ENCODE results near the gene BTBD2. TPM values are rescaled to one million over a fixed set of nuclear protein-coding genes. Genes with fewer than 3 reads are reported as not detected.

The BTBD2 gene
- total and polyA plus RNA-seq, 4 donors, result 7.4 to 25.1 (median 20.2) TPM

- TF ChIP-seq ZBTB33 (IDR thresholded peaks at IDR 0.05) (no peak), CTCF (IDR thresholded peaks at IDR 0.05; ENCODE audit: low read depth, low read length, missing input control) (no peak), HNF4A (conservative IDR thresholded peaks at IDR 0.05) (no peak), EGR1 (IDR thresholded peaks at IDR 0.05; ENCODE audit: low read depth in 2 of 2) (no peak), YY1 (IDR thresholded peaks at IDR 0.05) (no peak), NR2F2 (IDR thresholded peaks at IDR 0.05) (no peak), JUND (IDR thresholded peaks at IDR 0.05) (no peak)
These were observed 70.5 kb downstream of the BTBD2 start (continued) for GRCh38 chr19:1944916-1945561.

GRCh38 chr19:1944088-1944915 is 71.2 kb downstream of the BTBD2 start:
- H3K27me3 ChIP-seq (ENCODE audit: control insufficient read depth in 4 of 4, insufficient read depth in 4 of 4, low read length in 3 of 4), result no peaks in the 10 kb centered on the region
- H3K9me3 ChIP-seq (ENCODE audit: control insufficient read depth in 4 of 4, low read length in 3 of 4), result no peaks in the 10 kb centered on the region
- TF ChIP-seq CTCF (IDR thresholded peaks at IDR 0.05; ENCODE audit: low read depth, low read length, missing input control), result no peak
- TF ChIP-seq FOXA2 (IDR thresholded peaks at IDR 0.05), result no peak
- no peak for TF ChIP-seq HNF4G (IDR thresholded peaks at IDR 0.05)
- no peak for TF ChIP-seq FOXA1 (IDR thresholded peaks at IDR 0.05)
- no peak for TF ChIP-seq TAF1 (conservative IDR thresholded peaks at IDR 0.05)
- no peak for TF ChIP-seq ATF3 (IDR thresholded peaks at IDR 0.05)
- no peak overlapping the region for H3K27ac ChIP-seq (ENCODE audit: low read depth in 1 of 2, low read length in 2 of 2)
- WGBS, result 86% methylated on average over 42 of the region's 42 CpGs
- H3K36me3 ChIP-seq (ENCODE audit: control insufficient read depth in 4 of 4, insufficient read depth in 3 of 4, low read depth in 1 of 4, low read length in 3 of 4), result peaks cover 0 to 2% (median 0%) of the 10 kb centered on the region in 4 donors
- DNase-seq (ENCODE audit: low spot score), result no peak
- no peak overlapping the region for H3K4me3 ChIP-seq (ENCODE audit: low read depth in 1 of 3, low read length in 3 of 3)
- peaks cover 6 to 25% (median 18%) of the 10 kb centered on the region in 4 donors for H3K4me1 ChIP-seq (ENCODE audit: control insufficient read depth in 4 of 4, insufficient read depth in 4 of 4, low read length in 3 of 4)
- H3K9ac ChIP-seq (ENCODE audit: low read depth in 1 of 2, low read length in 2 of 2), result no peak overlapping the region

GRCh38 chr19:1943661-1944087 is 71.8 kb downstream of the BTBD2 start:
- no peaks in the 10 kb centered on the region for H3K9me3 ChIP-seq (ENCODE audit: control insufficient read depth in 4 of 4, low read length in 3 of 4)
- peak overlapping the region in 1 of 2 donors; percentile 96 for H3K27ac ChIP-seq (ENCODE audit: low read depth in 1 of 2, low read length in 2 of 2)
- TF ChIP-seq HNF4A (conservative IDR thresholded peaks at IDR 0.05), result no peak
- TF ChIP-seq RXRA (IDR thresholded peaks at IDR 0.05), result no peak
- no peak for TF ChIP-seq GABPA (IDR thresholded peaks at IDR 0.05 in 1 of 2, conservative IDR thresholded peaks at IDR 0.05 in 1 of 2)
- no peak for TF ChIP-seq CTCF (IDR thresholded peaks at IDR 0.05; ENCODE audit: low read depth, low read length, missing input control)
- no peak for TF ChIP-seq TAF1 (conservative IDR thresholded peaks at IDR 0.05)
- TF ChIP-seq HNF4G (IDR thresholded peaks at IDR 0.05), result no peak
- TF ChIP-seq RAD21 (IDR thresholded peaks at IDR 0.05), result no peak
- TF ChIP-seq ZBTB33 (IDR thresholded peaks at IDR 0.05), result no peak
- no peak for TF ChIP-seq FOXA1 (IDR thresholded peaks at IDR 0.05)
- TF ChIP-seq YY1 (IDR thresholded peaks at IDR 0.05), result no peak
- TF ChIP-seq SP1 (IDR thresholded peaks at IDR 0.05), result no peak
- no peak for TF ChIP-seq ATF3 (IDR thresholded peaks at IDR 0.05)
- H3K36me3 ChIP-seq (ENCODE audit: control insufficient read depth in 4 of 4, insufficient read depth in 3 of 4, low read depth in 1 of 4, low read length in 3 of 4), result peaks cover 0 to 2% (median 0%) of the 10 kb centered on the region in 4 donors
- no peaks in the 10 kb centered on the region for H3K27me3 ChIP-seq (ENCODE audit: control insufficient read depth in 4 of 4, insufficient read depth in 4 of 4, low read length in 3 of 4)
- H3K9ac ChIP-seq (ENCODE audit: low read depth in 1 of 2, low read length in 2 of 2), result no peak overlapping the region
- H3K4me3 ChIP-seq (ENCODE audit: low read depth in 1 of 3, low read length in 3 of 3), result no peak overlapping the region
- DNase-seq (ENCODE audit: low spot score), result no peak
- 90% methylated on average over 22 of the region's 22 CpGs for WGBS
- H3K4me1 ChIP-seq (ENCODE audit: control insufficient read depth in 4 of 4, insufficient read depth in 4 of 4, low read length in 3 of 4), result peaks cover 6 to 25% (median 18%) of the 10 kb centered on the region in 4 donors

All from liver (tissue), 9 donors.